ES-I3 (cell line): Measurements from ENCODE around the gene PCSK4.
"Not testable (repeated sequence)": the region's sequence is repeated elsewhere in the genome, so short reads cannot be mapped to it uniquely, and the experiment has no call there.

Experiments used
- H3K36me3 ChIP-seq: 2 replicates; pipeline ENCODE4 v1.6.1; 2013; ENCODE audit warnings: mild to moderate bottlenecking, low read length, control low read depth, moderate library complexity; ENCODE audit not compliant: insufficient read depth
- H3K4me1 ChIP-seq: 2 replicates; pipeline ENCODE4 v1.6.1; 2013; ENCODE audit warnings: mild to moderate bottlenecking, control low read depth, low read length; ENCODE audit not compliant: insufficient read depth
- H3K9ac ChIP-seq: 2 replicates; pipeline ENCODE4 v1.6.1; 2013; ENCODE audit warnings: low read depth, mild to moderate bottlenecking, low read length, moderate library complexity
- H3K9me3 ChIP-seq: 2 replicates; pipeline ENCODE4 v1.6.1; 2013; ENCODE audit warnings: mild to moderate bottlenecking, low read length, moderate library complexity; ENCODE audit not compliant: control insufficient read depth, insufficient read depth

PCSK4 gene

GRCh38 chr19:1490311-1491113 lies at the start of gene PCSK4:
Gene PCSK4 (minus strand): TSS chr19:1490350. CDS start chr19:1490346, 4 bp downstream.
- Histone ChIP-seq H3K9ac (peak within 1 kb of the TSS; percentile 66), H3K36me3 (no peaks in the 10 kb centered on the region), H3K9me3 (no peaks in the 10 kb centered on the region), H3K4me1 (peaks cover 5% of the 10 kb centered on the region; the same call in 1 of the 2 replicates)

GRCh38 chr19:1539749-1540148 lies 49.6 kb upstream of the PCSK4 start:
- not testable (repeated sequence) for H3K9me3 ChIP-seq, H3K36me3 ChIP-seq, H3K9ac ChIP-seq, H3K4me1 ChIP-seq

- Histone ChIP-seq H3K4me1 (no peaks in the 10 kb centered on the region), H3K9ac (no peak overlapping the region), H3K9me3 (no peaks in the 10 kb centered on the region), H3K36me3 (no peaks in the 10 kb centered on the region)
Observed at GRCh38 chr19:1538978-1539377, 48.8 kb upstream of the PCSK4 start.

GRCh38 chr19:1535699-1536098 lies 45.5 kb upstream of the PCSK4 start:
- H3K9ac ChIP-seq: not testable (repeated sequence)

GRCh38 chr19:1534972-1535371 lies 44.8 kb upstream of the PCSK4 start:
- H3K36me3 ChIP-seq: no peaks in the 10 kb centered on the region
- no peaks in the 10 kb centered on the region for H3K9me3 ChIP-seq
- H3K4me1 ChIP-seq: no peaks in the 10 kb centered on the region
- no peak overlapping the region for H3K9ac ChIP-seq

More at GRCh38 chr19:1535699-1536098, 45.5 kb upstream of the PCSK4 start:
- H3K9me3 ChIP-seq, H3K4me1 ChIP-seq, H3K36me3 ChIP-seq: not testable (repeated sequence)

- Histone ChIP-seq H3K9ac (no peak overlapping the region), H3K9me3 (no peaks in the 10 kb centered on the region), H3K4me1 (no peaks in the 10 kb centered on the region), H3K36me3 (no peaks in the 10 kb centered on the region)
Observed at GRCh38 chr19:1533510-1534150, 43.5 kb upstream of the PCSK4 start.

- H3K36me3 ChIP-seq: no peaks in the 10 kb centered on the region
- no peaks in the 10 kb centered on the region for H3K9me3 ChIP-seq
- no peak overlapping the region for H3K9ac ChIP-seq
- no peaks in the 10 kb centered on the region for H3K4me1 ChIP-seq
Observed at GRCh38 chr19:1532003-1532402, 41.9 kb upstream of the PCSK4 start.

GRCh38 chr19:1531587-1531986 lies 41.4 kb upstream of the PCSK4 start:
- H3K9ac ChIP-seq: no peak overlapping the region
- H3K4me1 ChIP-seq: no peaks in the 10 kb centered on the region
- no peaks in the 10 kb centered on the region for H3K9me3 ChIP-seq
- H3K36me3 ChIP-seq: no peaks in the 10 kb centered on the region

- H3K9me3 ChIP-seq, H3K36me3 ChIP-seq, H3K4me1 ChIP-seq, H3K9ac ChIP-seq: not testable (repeated sequence)
Observed at GRCh38 chr19:1530856-1531255, 40.7 kb upstream of the PCSK4 start.

GRCh38 chr19:1529430-1529816 lies 39.3 kb upstream of the PCSK4 start:
- H3K36me3 ChIP-seq: no peaks in the 10 kb centered on the region
- H3K4me1 ChIP-seq: no peaks in the 10 kb centered on the region
- H3K9me3 ChIP-seq: no peaks in the 10 kb centered on the region
- H3K9ac ChIP-seq: no peak overlapping the region

GRCh38 chr19:1528596-1529429 lies 38.7 kb upstream of the PCSK4 start:
- H3K4me1 ChIP-seq: no peaks in the 10 kb centered on the region
- no peak overlapping the region for H3K9ac ChIP-seq
- no peaks in the 10 kb centered on the region for H3K9me3 ChIP-seq
- no peaks in the 10 kb centered on the region for H3K36me3 ChIP-seq

GRCh38 chr19:1527650-1528309 lies 37.6 kb upstream of the PCSK4 start:
- Histone ChIP-seq H3K36me3 (no peaks in the 10 kb centered on the region), H3K4me1 (no peaks in the 10 kb centered on the region), H3K9ac (no peak overlapping the region), H3K9me3 (no peaks in the 10 kb centered on the region)

- H3K4me1 ChIP-seq: no peaks in the 10 kb centered on the region
- no peaks in the 10 kb centered on the region for H3K36me3 ChIP-seq
- no peak overlapping the region for H3K9ac ChIP-seq
- H3K9me3 ChIP-seq: no peaks in the 10 kb centered on the region
Observed at GRCh38 chr19:1526979-1527649, 37.0 kb upstream of the PCSK4 start.
